Measurements from ENCODE around the gene SPTBN1. TPM values are rescaled to one million over a fixed set of nuclear protein-coding genes. Genes with fewer than 3 reads are reported as not detected.

Gene SPTBN1
- total RNA-seq, 1 experiment from 2014 or later = 171 TPM

DNA sequence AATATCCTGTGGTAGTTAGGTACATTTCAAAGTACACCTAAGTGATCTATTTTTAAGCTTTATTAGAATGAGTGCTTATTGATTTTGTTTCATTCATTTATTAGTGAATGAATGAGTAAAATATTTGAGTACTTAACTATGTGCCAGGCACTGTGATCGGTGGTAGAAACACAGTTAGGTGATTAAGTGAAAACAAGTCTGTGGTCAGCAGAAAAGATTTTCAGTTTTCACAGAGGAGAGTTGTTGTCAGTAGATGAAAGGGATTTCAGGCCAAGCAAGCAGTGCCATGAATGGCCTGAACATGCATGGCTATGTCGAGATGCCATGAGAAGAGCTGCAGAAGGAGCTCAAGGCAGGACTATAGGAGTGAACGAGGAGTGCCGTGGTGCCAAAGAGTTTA is 85.9 kb downstream of the SPTBN1 start:
- CTCF ChIA-PET = no interaction called here
- H3K27me3 Mint-ChIP-seq (ENCODE audit: insufficient read depth, unreplicated experiment) = no peaks in the 10 kb centered on the region
- no peaks in the 10 kb centered on the region for H3K9me3 Mint-ChIP-seq (ENCODE audit: unreplicated experiment)

DNA sequence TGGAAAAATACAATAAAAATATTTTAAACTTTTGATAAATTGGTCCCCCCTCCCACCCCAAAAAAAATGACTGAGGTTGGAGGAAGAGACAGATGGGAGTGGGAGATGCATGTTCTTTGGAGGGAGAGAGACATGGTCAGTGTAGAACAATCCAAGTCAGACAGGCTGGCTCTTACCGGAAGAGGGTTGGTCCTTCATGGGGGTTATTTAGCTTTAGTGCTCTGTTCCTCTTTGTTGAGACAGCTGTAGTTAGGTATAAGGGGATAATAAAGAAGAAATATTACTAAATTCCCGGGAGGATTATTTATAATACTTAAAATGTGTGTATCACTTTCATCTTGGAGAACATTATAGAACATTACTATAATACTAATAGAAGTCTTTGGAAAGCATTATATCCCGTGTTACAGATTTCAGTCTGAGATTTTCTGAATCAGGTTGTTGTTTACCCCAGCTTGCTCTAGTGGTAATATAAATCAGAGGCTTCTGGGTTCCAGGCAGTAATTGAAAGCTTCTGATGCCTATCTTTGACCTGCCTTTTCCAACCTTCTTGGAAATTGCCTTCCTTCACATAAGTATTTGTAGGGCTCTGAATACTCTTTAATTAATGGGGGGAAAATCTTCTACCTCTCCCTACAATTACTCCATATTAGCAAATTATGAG is 87.7 kb downstream of the SPTBN1 start:
- ChIA-PET CTCF (interaction anchor here (1.5 kb wide), 1 partner anchor 14 kb away, joined by 3 read pairs; no protein-coding TSS in a partner anchor), POLR2A (interaction anchor here (0.8 kb wide), 1 partner anchor 106 kb away, joined by 3 read pairs; no protein-coding TSS in a partner anchor)
- TF ChIP-seq, protein P1, sequence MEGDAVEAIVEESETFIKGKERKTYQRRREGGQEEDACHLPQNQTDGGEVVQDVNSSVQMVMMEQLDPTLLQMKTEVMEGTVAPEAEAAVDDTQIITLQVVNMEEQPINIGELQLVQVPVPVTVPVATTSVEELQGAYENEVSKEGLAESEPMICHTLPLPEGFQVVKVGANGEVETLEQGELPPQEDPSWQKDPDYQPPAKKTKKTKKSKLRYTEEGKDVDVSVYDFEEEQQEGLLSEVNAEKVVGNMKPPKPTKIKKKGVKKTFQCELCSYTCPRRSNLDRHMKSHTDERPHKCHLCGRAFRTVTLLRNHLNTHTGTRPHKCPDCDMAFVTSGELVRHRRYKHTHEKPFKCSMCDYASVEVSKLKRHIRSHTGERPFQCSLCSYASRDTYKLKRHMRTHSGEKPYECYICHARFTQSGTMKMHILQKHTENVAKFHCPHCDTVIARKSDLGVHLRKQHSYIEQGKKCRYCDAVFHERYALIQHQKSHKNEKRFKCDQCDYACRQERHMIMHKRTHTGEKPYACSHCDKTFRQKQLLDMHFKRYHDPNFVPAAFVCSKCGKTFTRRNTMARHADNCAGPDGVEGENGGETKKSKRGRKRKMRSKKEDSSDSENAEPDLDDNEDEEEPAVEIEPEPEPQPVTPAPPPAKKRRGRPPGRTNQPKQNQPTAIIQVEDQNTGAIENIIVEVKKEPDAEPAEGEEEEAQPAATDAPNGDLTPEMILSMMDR (IDR thresholded peaks at IDR 0.05; ENCODE audit: unreplicated experiment) = no peak
- no peaks in the 10 kb centered on the region for H3K27me3 Mint-ChIP-seq (ENCODE audit: insufficient read depth, unreplicated experiment)
- no TSS peak for BruUV-seq (replicated peaks)
- H3K27ac Mint-ChIP-seq (ENCODE audit: low read depth, unreplicated experiment) = no peak overlapping the region
- H3K4me1 Mint-ChIP-seq (ENCODE audit: insufficient read depth, unreplicated experiment) = peaks cover 6% of the 10 kb centered on the region
- no peak overlapping the region for H3K4me3 Mint-ChIP-seq (ENCODE audit: unreplicated experiment)
- H3K36me3 Mint-ChIP-seq (ENCODE audit: insufficient read depth, unreplicated experiment) = no peaks in the 10 kb centered on the region
- intact Hi-C loops (cut with micrococcal nuclease) = no loop called here
- DNase-seq (ENCODE audit: unreplicated experiment) = no peak
- H3K9me3 Mint-ChIP-seq (ENCODE audit: unreplicated experiment) = no peaks in the 10 kb centered on the region

More for the DNA sequence above, 85.9 kb downstream of the SPTBN1 start:
- DNase-seq (ENCODE audit: unreplicated experiment) = no peak
- Mint-ChIP-seq H3K27ac (ENCODE audit: low read depth, unreplicated experiment) (no peak overlapping the region), H3K4me1 (ENCODE audit: insufficient read depth, unreplicated experiment) (peaks cover 6% of the 10 kb centered on the region), H3K36me3 (ENCODE audit: insufficient read depth, unreplicated experiment) (no peaks in the 10 kb centered on the region), H3K4me3 (ENCODE audit: unreplicated experiment) (no peak overlapping the region)
- intact Hi-C loops (cut with micrococcal nuclease) = no loop called here
- TF ChIP-seq, protein P1 (IDR thresholded peaks at IDR 0.05; ENCODE audit: unreplicated experiment) = no peak
- POLR2A ChIA-PET = no interaction called here
- no TSS peak for BruUV-seq (replicated peaks)

DNA sequence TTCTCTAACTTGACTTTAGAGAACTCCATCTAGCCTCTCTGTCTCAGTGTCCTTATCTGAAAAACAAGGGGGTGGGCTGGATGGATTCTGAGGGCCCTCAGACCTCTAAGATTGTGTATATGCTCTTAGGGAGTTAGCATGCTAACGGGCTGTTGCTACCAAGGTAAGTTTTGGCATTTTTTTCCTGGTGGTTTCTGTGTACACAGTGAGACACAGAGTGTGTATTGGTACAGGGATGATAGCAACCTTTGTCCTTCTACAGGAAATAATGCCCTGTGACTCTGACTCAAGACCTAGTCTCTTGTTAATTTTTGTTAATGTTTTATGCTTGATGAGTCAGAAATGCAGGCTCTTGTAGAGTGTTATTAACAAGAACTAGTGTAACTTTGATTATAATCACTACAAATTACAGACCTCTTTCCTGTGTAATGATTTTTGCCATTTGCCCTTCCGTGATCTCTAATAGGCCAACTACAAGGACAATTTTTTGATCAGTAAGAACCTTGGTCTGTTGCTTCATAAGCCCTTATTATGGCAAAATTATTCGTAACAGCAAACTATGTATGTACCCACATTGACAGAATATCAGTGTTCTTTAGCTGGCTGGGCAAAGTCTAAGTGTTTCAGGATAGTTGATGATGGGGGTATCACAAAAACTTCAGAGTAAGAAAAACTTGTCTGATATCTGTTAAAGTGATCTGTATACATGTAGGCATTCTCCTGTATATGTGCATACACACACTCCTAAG is 89.7 kb downstream of the SPTBN1 start:
- no TSS peak for BruUV-seq (replicated peaks)
- H3K9me3 Mint-ChIP-seq (ENCODE audit: unreplicated experiment) = no peaks in the 10 kb centered on the region
- ChIA-PET POLR2A (interaction anchor here (1.1 to 8.0 kb wide), 2 partner anchors 13 to 16 kb away, joined by 3 to 109 read pairs; no protein-coding TSS in a partner anchor), CTCF (interaction anchor here (0.5 to 1.1 kb wide), 2 partner anchors 88 to 149 kb away, joined by 3 to 4 read pairs; no protein-coding TSS in a partner anchor)
- TF ChIP-seq, protein P1 (IDR thresholded peaks at IDR 0.05; ENCODE audit: unreplicated experiment) = no peak
- H3K27ac Mint-ChIP-seq (ENCODE audit: low read depth, unreplicated experiment) = no peak overlapping the region
- H3K4me1 Mint-ChIP-seq (ENCODE audit: insufficient read depth, unreplicated experiment) = peaks cover 22% of the 10 kb centered on the region
- H3K4me3 Mint-ChIP-seq (ENCODE audit: unreplicated experiment) = no peak overlapping the region
- intact Hi-C loops (cut with micrococcal nuclease) = no loop called here
- no peaks in the 10 kb centered on the region for H3K27me3 Mint-ChIP-seq (ENCODE audit: insufficient read depth, unreplicated experiment)
- no peaks in the 10 kb centered on the region for H3K36me3 Mint-ChIP-seq (ENCODE audit: insufficient read depth, unreplicated experiment)
- no peak for DNase-seq (ENCODE audit: unreplicated experiment)

DNA sequence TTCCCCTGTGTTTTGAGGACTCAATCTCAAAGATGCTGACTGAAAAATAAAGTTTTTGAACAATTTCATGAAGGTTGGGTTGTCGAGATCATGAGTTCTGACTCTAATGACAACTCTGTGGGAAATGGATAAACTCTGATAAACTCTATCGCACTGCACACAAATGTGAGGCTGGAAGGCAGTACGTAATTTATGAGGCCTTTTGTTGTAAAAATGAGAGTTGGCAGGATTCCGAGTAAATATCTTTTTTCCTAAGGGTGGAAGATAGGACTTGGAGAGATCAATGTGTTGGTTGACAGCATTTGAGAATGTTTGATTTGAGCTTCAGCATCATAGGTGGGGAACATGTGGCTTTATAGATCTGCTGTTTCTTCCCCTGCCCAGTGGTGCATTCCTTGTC is 90.4 kb downstream of the SPTBN1 start:
- BruUV-seq (replicated peaks) = no TSS peak
- CTCF ChIA-PET = no interaction called here
- DNase-seq (ENCODE audit: unreplicated experiment) = no peak
- Mint-ChIP-seq H3K27ac (ENCODE audit: low read depth, unreplicated experiment) (no peak overlapping the region), H3K9me3 (ENCODE audit: unreplicated experiment) (no peaks in the 10 kb centered on the region), H3K4me1 (ENCODE audit: insufficient read depth, unreplicated experiment) (peaks cover 29% of the 10 kb centered on the region), H3K4me3 (ENCODE audit: unreplicated experiment) (no peak overlapping the region), H3K27me3 (ENCODE audit: insufficient read depth, unreplicated experiment) (no peaks in the 10 kb centered on the region), H3K36me3 (ENCODE audit: insufficient read depth, unreplicated experiment) (no peaks in the 10 kb centered on the region)
- intact Hi-C loops (cut with micrococcal nuclease) = no loop called here
- POLR2A ChIA-PET = interaction anchor here (1.1 to 8.0 kb wide), 2 partner anchors 12 to 16 kb away, joined by 3 to 109 read pairs; no protein-coding TSS in a partner anchor
- TF ChIP-seq, protein P1 (IDR thresholded peaks at IDR 0.05; ENCODE audit: unreplicated experiment) = no peak
